SKM-1 treated with dmso at 0.1 percent for 144 hours (cell line): ENCODE results near the gene ETFB.
"Not testable (repeated sequence)": the region's sequence is repeated elsewhere in the genome, so short reads cannot be mapped to it uniquely, and the experiment has no call there.

Experiments
- DNase-seq: peaks from one replicate; lab custom pipeline; 2025; ENCODE audit not compliant: unreplicated experiment; lab: John Stamatoyannopoulos, UW

ETFB gene

DNA sequence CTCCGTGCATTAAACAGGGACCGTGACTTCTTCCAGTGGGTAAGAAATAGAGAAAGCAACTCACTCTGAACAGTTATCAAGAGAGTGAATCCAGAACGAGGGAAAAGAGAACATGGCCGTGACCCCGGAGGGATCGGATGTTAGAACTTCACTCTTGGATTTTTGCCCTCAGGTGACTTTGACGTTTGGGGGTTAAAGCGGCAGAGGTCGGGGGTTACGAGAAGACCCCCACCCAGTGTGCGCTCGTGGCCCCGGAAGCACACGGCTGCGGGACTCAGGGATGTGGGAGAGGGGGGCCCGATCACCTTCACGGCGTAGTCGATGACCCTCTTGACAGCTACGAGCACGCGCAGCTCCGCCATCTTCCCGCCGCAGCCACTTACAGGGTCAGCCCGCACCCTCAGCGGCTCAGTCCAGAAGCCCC lies at the start of gene ETFB:
Gene ETFB (minus strand): TSS at position 424 of the 424 bp plus-strand sequence. CDS start 62 bp downstream, at position 362.
- no peak for DNase-seq

DNA sequence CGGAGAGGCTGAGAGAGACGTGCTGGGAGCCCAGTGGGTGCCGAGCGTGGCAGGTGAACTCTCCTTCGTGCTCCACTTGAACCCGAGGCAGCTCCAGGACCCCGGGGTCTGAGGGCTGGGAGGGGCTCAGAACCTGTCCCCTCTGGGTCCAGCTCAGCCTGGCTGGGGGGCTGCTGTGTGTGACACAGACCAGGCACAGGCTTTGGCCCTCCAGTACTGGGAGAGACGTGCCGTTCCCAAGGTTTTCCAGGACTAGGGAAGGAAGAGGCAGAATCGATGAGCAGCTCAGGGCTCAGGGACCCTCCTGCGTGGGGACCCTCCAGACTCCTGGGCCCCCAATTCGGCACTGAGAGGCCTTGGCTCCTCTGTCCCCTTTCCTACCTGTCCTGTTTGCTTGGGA lies 49.0 kb upstream of the ETFB start:
- DNase-seq = no peak

DNA sequence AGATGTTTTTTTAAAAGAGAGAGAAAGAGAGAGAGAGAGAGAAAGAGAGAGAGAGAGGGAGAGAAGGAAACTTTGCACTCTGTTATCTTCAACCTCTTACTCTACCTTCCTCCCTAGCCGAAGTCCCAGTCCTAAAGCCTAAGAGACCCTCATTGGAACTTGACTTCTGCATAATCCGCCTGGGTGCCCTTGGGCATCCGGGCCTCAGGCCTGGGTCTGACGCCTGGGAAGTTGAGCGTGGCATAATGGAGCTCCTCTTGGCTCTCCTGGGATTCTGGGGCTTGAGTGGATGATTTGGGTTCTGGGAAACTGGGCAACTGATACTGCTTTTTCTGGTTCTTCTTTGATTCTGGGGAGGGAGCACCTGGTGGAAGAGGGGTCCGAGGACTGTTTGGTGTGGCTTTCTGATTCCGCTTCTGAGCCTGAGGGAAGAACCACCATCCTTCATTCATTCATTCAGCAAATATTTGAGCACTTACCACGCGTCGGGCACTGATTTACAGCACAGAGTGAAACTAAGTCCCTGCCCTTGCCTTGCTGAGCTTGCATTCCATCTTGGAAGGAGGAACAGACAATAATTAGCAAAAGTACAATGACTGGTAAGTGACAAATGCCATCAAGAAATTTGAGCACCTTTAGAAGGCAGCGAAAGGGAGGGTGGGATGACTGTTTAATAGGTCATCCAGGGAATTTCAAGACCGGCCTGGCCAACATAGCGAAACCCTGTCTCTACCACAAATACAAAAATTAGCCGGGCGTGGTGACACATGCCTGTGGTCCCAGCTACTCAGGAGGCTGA lies 45.0 kb upstream of the ETFB start:
- DNase-seq = no peak

DNA sequence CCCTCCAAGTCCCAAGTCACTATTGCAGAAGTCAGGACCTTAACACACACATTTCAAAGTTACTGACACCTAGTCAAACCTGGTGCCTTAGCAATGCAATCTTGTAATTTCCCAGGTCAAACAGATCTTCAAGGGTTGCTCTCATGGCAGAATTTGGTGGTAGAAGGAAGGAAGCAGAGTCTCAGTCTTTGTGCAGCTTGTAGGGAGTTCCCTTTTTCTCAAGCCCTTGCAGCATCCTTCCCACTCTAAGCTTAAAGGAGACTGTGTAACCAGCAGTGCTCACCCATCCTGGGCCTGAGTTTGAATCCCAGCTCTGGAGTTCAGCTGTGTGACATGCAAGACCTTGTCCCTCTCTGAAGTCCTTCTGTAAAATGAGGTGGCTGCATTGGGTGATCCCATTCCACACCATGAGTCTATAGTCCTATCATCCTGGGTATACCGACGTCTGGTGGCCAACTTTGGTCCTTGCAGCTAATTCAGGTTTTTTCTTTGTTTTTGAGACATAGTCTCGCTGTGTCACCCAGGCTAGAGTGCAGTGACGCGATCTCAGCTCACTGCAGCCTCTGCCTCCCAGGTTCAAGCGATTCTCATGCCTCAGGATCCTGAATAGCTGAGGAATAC lies 41.4 kb upstream of the ETFB start:
- peak; percentile 68 for DNase-seq

DNA sequence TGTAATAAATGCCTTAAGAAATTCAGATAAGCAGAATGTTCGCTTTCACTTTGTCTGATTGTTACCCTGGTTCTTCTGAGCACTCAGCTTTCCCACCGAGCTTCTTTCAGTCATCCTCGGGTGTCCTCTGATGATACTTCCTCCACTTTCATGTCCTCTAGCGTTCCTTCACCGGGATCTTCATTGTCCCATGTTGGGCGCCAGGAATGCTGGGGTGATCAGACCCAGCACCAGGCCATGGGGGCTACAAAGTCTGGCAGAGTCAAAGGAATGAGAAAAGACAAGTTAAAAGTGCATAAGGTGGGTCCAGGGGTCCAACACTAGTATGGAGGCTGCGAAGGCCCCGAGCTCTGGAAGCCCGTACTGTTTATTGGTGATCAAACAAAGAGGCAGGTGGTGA lies 35.9 kb upstream of the ETFB start:
- DNase-seq = no peak

DNA sequence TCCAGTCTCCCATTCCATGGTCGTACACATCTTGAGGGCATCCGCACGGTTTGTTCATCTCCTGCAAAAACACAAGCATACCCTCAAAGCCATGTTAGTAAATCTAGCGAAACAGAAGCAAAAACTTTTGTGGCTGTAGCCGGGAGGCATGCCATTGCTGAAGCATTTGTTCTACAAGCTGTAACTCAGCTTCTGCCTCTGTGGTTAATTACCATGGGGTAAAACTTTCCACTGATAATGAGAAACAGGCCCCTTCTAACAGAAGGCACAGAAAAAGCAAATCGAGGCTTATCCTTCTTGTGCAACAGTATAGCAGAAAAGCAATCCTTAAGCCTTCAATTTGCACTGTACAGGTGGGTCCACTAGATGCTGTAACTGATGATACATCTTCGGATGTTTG lies 33.7 kb upstream of the ETFB start:
- not testable (repeated sequence) for DNase-seq

DNA sequence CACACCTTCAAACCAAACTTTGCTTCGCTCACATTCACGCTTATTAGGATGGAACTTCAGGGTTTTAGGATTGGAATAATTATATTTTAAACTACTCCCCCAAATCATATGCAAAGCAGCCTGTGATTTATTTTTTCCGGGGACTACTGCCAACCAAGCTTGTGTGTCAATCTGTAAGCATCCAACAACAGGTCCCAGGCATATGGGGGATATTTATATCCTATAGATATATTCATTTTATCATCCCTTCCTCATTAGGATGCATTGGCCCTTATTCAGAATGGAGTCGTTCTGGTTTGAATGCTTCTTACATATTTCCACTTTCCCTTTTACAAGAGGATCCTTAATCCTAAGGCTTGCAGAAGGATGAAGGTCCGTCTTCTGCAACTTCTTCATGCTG lies 33.0 kb upstream of the ETFB start:
- no peak for DNase-seq

DNA sequence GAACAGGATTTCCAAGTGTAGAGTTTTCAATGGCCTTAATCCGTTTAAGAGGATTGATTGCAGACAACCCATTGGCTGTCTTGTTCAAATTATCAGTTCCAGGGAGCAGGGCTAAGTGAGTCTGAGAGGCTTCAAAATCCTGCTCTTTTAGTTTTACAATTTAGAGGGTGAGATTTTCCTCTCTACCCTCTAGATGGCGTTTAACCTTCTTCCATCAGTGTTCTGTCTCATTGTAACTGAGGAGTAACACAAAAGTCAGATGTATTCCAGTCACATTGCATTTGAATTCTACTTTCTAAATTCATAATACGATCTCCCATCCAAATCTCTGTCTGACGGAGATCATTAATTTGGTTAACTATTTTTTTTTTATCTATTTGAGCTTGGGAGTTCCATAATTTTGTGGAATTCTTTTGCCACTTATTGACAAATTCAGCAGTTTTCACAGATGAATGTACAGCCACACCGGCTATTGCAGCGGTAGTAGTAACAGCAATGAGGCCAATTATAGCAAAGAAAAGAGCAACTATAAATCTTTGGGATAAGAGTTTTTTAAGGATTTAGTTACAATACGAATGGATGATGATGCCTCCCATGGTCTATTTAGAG lies 32.0 kb upstream of the ETFB start:
- DNase-seq = peak; percentile 33

DNA sequence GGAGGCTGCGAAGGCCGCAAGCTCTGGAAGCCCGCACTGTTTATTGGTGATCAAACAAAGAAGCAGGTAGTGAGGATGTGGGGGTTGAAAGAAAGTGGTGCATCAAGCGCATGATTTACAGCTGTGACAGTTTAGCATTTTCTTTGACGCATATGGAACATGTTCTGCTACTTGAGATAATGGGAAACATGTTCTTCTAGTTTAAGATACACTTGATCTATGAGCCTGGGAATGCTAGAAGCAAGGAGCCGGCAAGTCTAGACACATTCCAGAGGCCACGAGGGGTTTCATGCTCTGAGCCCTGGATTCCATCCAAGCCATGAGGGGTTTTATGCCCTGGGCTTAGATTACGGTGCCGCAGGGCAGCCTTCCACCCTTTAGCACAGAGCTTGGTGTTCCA lies 31.3 kb upstream of the ETFB start:
- not testable (repeated sequence) for DNase-seq

DNA sequence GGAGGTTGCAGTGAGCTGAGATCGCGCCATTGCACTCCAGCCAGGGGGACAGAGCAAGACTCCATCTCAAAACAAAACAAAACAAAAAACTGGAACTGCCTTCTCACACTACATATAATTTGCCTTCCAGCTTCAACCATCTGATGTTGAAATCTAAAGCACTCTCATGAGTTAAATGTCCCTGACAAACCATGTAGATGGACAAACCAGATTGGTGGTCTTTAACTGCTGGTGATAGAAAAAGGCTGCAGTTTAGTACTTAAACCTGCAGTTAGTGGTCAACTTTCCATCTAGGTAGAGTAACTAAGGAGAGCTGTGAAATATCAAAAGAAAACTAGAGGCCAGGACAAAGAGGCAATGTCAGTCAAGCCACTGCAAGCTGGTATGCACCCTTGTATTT lies 30.0 kb upstream of the ETFB start:
- no peak for DNase-seq

DNA sequence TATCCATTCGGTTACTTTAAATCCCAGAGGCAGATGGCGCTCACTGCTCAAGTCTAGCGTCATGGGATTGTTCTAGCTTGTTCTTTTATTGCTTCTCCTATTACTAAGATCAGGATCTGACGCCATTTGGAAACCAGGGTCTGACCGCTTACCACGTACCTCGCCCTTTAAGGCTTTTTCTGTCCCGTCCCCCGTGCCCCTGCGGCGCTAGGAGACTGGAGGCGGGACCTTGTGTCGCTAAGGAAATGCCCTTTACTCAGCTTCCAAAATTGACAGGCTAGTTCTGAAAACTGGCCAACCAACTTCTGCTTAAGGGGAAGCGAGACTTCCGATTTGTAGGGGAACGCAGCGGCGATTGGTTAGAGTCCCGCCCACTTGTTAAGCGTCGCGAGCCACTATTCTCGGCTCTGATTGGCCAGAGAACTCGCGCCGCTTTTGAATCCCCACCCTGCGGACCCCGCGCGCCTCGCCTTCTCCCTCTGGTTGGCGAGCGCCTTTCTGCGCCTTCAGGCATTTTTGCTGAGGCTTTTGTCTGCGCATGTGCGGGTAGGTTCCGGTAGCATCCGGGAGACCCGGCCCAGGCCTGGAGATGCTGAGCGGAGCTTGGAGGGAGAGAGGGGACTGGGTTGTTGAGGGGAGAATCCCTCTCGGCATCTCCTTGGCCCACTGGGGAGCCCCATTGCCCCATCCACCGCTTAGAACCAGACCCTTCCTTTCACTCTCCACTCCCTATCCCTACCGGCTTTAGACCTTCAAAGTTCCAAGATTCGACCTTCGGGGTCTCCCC lies 28.1 kb upstream of the ETFB start:
- peak; percentile 85 for DNase-seq

DNA sequence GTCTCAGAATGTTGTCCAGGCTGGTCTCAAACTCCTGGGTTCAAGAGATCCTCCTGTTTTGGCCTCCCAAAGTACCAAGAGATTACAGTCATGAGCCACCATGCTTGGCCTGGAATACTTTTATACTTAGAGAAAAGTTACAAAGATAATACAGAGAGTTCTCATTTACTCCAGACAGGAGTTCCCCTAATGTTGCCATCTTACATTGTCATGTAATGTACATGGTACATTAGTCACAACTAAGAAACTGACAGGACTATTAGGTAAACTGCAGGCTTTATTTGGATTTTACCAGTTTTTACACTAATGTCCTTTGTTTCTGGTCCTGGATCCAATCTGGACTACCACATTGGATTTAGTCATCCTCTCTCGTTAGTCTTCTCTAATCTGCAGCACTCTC lies 26.5 kb upstream of the ETFB start:
- no peak for DNase-seq

DNA sequence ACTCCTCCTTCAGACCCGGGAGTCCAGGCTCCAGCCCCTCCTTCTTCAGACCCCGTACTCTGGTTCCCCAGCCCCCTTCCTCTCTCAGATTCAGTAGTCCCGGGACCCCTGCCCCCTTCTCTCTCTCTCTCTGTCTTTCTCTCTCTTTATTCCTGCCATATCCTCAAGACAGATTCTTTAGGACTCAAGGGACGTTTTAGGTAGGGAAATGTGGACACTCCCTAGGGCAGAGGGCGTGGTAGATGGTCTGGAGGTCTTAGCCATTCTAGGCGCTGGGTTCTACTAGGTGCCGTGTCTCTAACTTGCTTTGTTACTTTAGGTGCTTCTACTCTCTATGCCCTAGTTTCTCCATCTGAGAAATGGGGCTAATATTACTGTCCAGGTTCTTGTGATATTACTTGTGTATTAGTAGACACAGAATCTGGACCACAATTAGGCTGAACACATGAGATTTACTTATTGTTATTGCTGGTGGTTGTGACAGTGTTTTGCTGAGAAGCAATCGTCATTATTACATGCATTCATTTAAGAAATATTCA lies 25.0 kb upstream of the ETFB start:
- DNase-seq = no peak

DNA sequence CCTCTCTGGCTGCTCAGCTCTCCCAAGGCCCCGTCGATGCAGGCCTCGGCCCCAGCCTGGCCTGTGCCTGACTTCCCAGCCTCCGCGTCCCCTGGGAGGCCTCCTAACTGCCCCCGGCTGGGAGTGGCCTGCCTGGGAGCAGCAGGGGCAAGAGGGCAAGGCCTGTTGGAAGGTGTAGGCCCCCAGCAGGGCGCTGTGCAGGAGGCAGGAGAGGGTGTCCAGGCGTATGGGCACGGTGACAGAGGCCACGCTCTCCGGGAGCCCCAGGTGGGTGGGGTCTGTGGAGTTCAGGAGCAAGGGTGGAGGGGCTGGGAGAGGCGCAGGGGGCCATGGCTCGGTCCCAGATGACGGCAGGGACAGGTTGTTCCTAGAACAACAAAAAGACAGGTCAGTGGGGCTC lies 23.0 kb upstream of the ETFB start:
- DNase-seq = no peak

DNA sequence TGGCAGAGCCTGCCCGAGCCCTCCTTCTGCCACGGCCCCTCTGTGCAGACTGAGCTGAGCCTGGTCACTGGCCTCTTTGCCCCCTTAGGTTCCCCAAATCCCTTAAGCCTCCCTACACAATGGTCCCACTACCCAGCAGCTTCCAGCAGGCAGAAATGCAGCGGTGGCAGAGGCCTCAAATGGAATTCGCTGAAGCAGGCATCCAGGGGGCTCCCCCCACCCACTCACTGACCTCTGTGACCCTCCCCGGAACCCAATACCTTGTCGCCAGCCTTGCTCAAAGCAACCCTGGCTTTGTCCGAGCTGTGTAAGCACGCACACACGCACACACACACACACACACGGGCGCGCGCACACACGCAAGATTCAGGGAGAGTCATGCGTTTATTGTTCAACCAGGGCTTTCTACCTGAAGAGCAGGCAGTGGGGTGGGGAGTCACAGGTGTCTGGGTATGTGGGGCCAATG lies 21.8 kb upstream of the ETFB start, which contains the start of gene LIM2:
Gene LIM2 (minus strand): TSS at position 51 of the 466 bp plus-strand sequence. CDS start 531 bp downstream, outside the sequence.
- DNase-seq = no peak

DNA sequence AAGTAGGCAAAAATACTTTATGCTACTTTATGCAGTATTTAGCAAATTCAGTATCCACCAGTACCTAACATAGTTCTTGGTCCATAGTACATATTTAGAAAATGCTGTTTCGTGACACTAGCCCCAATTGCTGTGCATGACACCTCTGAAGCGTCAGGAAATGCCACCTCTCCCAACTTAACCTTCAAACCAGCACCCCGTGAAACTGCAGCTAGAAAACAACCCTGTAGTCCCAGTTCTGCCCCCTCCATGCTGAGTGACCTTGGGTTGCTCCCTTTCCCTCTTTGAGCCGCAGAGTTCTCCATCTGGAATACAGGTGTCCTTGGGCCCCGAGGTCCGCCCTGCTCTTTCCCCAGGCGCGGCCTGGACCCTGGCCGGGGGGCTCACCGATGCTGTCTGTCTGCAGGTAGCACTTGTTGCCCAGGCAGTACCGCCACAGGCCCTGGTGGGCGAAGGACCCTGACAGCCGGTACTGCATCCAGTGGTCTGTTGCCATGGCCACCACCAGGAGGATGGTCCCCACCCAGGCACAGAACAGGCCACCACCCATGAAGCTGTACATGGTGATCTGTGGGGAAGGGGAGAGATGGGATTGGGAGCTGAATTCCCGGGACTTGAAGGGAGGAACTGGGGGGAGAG lies 20.8 kb upstream of the ETFB start:
- DNase-seq = no peak

DNA sequence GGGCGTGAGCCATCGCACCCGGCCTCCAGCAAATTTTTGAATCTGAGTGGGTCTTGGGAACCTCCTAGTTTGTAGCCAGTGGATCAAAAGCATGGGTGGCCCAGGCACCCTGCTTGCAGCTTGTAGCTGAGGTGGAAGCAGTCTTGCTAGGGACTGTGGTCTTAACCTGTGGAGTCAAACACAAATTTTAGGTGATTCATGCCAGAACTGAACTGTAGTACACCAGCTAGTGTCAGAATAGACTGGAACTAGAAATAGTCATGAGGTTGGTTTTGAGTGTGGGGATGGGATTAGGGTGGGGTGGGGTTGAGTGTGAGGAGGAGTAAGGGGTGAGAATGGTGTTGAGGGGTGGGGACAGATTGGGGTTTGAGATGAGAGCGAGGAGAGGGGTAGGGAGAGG lies 15.8 kb upstream of the ETFB start:
- DNase-seq = no peak

DNA sequence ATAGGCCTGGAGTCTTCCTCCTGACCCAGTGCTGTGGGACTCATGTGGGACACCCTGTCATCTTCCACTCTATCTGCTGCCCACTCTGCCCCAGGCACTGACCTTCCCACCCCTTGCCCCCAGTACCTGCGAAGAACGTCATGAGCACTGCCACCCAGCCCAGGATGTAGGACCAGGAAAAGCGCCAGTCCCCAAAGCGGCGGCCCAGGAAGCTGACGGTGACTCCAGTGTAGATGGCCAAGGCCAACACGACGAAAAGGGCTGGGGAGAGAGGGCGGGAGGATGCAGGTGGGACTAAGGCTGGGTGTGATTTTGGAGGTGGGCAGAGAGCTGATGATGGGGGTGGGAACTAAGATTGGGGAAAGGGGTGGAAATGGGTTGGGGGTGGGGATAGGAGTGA lies 14.2 kb upstream of the ETFB start:
- DNase-seq = no peak

DNA sequence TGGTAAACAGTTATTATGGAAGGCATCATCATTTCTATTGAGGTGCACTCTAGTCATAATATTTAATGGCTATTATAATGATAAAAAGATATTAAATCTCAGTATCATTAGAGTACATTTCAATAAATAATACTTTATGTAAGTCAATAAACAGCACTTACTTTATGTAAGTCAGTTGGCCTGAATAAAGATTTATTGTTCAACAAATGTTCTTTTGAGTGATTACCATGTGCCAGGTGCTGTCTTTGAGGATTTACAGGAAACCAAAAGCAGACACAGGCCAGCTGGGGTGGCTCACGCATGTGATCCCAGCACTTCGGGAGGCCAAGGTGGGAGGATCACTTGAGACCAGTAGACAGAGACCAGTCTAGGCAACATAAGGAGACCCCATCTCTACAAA lies 11.2 kb upstream of the ETFB start:
- DNase-seq = no peak

DNA sequence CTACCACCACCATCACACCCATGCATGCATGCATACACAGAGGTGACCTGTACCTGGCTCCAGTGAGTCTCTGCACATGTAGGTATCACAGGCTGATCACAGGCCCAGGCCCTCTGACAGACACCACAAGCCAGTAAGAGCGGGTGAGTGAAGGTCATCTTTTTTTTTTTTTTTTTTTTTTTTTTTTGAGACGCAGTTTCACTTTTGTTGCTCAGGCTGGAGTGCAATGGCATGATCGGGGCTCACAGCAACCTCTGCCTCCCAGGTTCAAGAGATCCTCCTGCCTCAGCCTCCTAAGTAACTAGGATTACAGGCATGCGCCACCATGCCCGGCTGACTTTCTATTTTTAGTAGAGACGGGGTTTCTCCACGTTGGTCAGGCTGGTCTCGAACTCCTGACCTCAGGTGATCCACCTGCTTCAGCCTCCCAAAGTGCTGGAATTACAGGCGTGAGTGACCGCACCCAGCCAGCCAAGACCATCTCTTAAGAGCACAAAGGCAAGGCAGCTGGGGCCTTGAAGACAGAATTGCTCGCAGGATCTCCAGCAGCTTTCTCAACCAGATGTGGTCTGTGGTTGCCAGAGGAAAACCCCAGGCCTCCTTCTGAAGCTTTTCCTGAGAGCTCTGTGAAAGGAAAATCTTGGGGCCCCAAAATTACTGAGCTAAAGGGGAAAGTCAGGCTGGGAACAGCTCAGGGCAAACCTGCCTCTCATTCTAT lies 9.5 kb upstream of the ETFB start:
- peak; percentile 5 for DNase-seq
